ENCODE data around the gene SEC61A2.

DNA sequence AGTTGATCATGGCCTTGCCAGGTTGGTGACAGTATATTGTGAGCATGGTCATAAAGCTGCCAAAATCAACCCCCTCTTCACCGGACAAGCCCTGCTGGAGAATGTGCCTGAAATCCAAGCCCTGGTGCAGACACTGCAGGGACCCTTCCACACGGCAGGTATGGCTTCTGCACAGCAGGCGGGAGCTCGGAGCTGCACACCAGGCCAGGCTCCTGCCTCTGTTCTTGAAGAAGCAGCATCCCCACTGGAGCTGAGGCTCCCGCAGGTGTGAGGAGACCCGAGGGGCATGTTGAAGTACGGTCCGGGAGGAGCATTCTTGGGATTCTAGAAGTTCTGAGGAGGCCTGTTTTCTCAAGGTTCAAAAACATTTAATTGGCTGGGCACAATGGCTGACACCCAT, 48.0 kb upstream of the SEC61A2 start:
- TF ChIP-seq, protein P1, sequence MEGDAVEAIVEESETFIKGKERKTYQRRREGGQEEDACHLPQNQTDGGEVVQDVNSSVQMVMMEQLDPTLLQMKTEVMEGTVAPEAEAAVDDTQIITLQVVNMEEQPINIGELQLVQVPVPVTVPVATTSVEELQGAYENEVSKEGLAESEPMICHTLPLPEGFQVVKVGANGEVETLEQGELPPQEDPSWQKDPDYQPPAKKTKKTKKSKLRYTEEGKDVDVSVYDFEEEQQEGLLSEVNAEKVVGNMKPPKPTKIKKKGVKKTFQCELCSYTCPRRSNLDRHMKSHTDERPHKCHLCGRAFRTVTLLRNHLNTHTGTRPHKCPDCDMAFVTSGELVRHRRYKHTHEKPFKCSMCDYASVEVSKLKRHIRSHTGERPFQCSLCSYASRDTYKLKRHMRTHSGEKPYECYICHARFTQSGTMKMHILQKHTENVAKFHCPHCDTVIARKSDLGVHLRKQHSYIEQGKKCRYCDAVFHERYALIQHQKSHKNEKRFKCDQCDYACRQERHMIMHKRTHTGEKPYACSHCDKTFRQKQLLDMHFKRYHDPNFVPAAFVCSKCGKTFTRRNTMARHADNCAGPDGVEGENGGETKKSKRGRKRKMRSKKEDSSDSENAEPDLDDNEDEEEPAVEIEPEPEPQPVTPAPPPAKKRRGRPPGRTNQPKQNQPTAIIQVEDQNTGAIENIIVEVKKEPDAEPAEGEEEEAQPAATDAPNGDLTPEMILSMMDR (IDR thresholded peaks at IDR 0.05; ENCODE audit: low read depth, low read length, poor library complexity, severe bottlenecking) = no peak
- no peak for TF ChIP-seq EZH2phosphoT487 (IDR thresholded peaks at IDR 0.05; ENCODE audit: borderline replicate concordance, low read length)

All from DOHH2 (cell line).